IMR-90 (cell line): ENCODE measurements around the gene CAPN9. TPM values are rescaled to one million over a fixed set of nuclear protein-coding genes. Genes with fewer than 3 reads are reported as not detected.

Experiments used
- ATAC-seq: fragments of 200-7000 bp; cut with Tn5 transposase; 2 replicates; pipeline ENCODE4 v1.9.1; 2020; ENCODE audit warnings: low read depth, mild to moderate bottlenecking, moderate library complexity
- BruUV-seq: library from RNA; stranded (reverse); fragments of 400-500 nt; replicated peaks from 2 replicates; lab custom pipeline; 2021; lab: Mats Ljungman, UMichigan
- CTCF ChIA-PET: fragments of 300-600 bp; formaldehyde crosslinking; extraction: SDS; loops from one replicate; lab custom pipeline; 2021; ENCODE audit warnings: antibody characterized with exemption; lab: Yijun Ruan, JAX
- POLR2A ChIA-PET: fragments of 300-600 bp; sonication (Branson Sonifier 250); formaldehyde crosslinking; loops from one replicate; lab custom pipeline; 2022; ENCODE audit warnings: antibody characterized with exemption; ENCODE audit not compliant: unreplicated experiment; lab: Charles Lee
- DNase-seq: peaks from one replicate; pipeline ENCODE4 v3.0.0; 2013
- H2AFZ ChIP-seq: replicated peaks from 2 replicates; pipeline ENCODE3; 2013; ENCODE audit warnings: low read length, mild to moderate bottlenecking; ENCODE audit not compliant: poor library complexity
- H2AK5ac ChIP-seq: 2 replicates; pipeline ENCODE4 v1.6.1; 2013; ENCODE audit warnings: low read depth, low read length, inconsistent platforms
- H2AK9ac ChIP-seq: replicated peaks from 2 replicates; pipeline ENCODE3; 2013; ENCODE audit warnings: mild to moderate bottlenecking, low read depth, low read length, moderate library complexity; ENCODE audit not compliant: poor library complexity
- H2BK120ac ChIP-seq: 2 replicates; pipeline ENCODE4 v1.6.1; 2013; ENCODE audit warnings: low read depth, low read length, inconsistent platforms
- H2BK15ac ChIP-seq: 3 replicates; pipeline ENCODE4 v1.6.1; 2013; ENCODE audit warnings: low read depth, low read length, inconsistent platforms
- H2BK20ac ChIP-seq: 2 replicates; pipeline ENCODE4 v1.6.1; 2013; ENCODE audit warnings: low read depth, mild to moderate bottlenecking, inconsistent platforms, low read length, moderate library complexity
- H2BK5ac ChIP-seq: 2 replicates; pipeline ENCODE4 v1.6.1; 2013; ENCODE audit warnings: mild to moderate bottlenecking, low read depth, low read length, inconsistent platforms; ENCODE audit not compliant: poor library complexity, severe bottlenecking
- H3K14ac ChIP-seq: replicated peaks from 2 replicates; pipeline ENCODE4 v1.6.1; 2013; ENCODE audit warnings: low read depth, low read length, inconsistent platforms
- H3K18ac ChIP-seq: 2 replicates; pipeline ENCODE4 v1.6.1; 2013; ENCODE audit warnings: low read depth, low read length, control low read depth
- H3K23ac ChIP-seq: 2 replicates; pipeline ENCODE4 v1.6.1; 2013; ENCODE audit warnings: low read depth, low read length, inconsistent platforms
- H3K27ac ChIP-seq: 2 replicates; pipeline ENCODE4 v1.5.1; 2013; ENCODE audit warnings: mild to moderate bottlenecking, control low read depth, low read length; ENCODE audit not compliant: insufficient read depth
- H3K27me3 ChIP-seq: 2 replicates; pipeline ENCODE4 v1.6.1; 2013; ENCODE audit warnings: low read length; ENCODE audit not compliant: control insufficient read depth, insufficient read depth
- H3K36me3 ChIP-seq: 2 replicates; pipeline ENCODE4 v1.6.1; 2013; ENCODE audit warnings: low read length, mixed read lengths; ENCODE audit not compliant: control insufficient read depth, insufficient read depth
- H3K4ac ChIP-seq: 2 replicates; pipeline ENCODE4 v1.6.1; 2013; ENCODE audit warnings: low read depth, low read length, inconsistent platforms
- H3K4me1 ChIP-seq: 2 replicates; pipeline ENCODE4 v1.6.1; 2013; ENCODE audit warnings: low read length, mixed read lengths; ENCODE audit not compliant: control insufficient read depth, insufficient read depth
- H3K4me2 ChIP-seq: 2 replicates; pipeline ENCODE4 v1.6.1; 2013; ENCODE audit warnings: low read depth, mild to moderate bottlenecking, control low read depth, low read length, moderate library complexity
- H3K4me3 ChIP-seq: 2 replicates; pipeline ENCODE4 v1.5.1; 2013; ENCODE audit warnings: low read depth, mild to moderate bottlenecking, control low read depth, low read length, moderate library complexity; ENCODE audit not compliant: insufficient read depth
- H3K56ac ChIP-seq: 2 replicates; pipeline ENCODE4 v1.6.1; 2013; ENCODE audit warnings: low read length, inconsistent platforms; ENCODE audit not compliant: insufficient read depth; ENCODE audit errors: extremely low read depth
- H3K79me1 ChIP-seq, 2 experiments: 2 replicates each; pipeline ENCODE4 v1.6.1; 2013; ENCODE audit warnings: low read length in 2 of 2, inconsistent platforms in 1 of 2, low read depth in 1 of 2
- H3K9ac ChIP-seq: 2 replicates; pipeline ENCODE4 v1.6.1; 2013; ENCODE audit warnings: low read depth, low read length, control low read depth
- H3K9me1 ChIP-seq: 2 replicates; pipeline ENCODE4 v1.6.1; 2013; ENCODE audit warnings: low read length, inconsistent platforms; ENCODE audit not compliant: insufficient read depth
- H3K9me3 ChIP-seq: 2 replicates; pipeline ENCODE4 v1.6.1; 2013; ENCODE audit warnings: low read length; ENCODE audit not compliant: control insufficient read depth, insufficient read depth
- H4K20me1 ChIP-seq: 2 replicates; pipeline ENCODE4 v1.6.1; 2013; ENCODE audit warnings: low read length, inconsistent platforms; ENCODE audit not compliant: insufficient read depth
- H4K5ac ChIP-seq: 2 replicates; pipeline ENCODE4 v1.6.1; 2013; ENCODE audit warnings: mild to moderate bottlenecking, low read depth, low read length, control low read depth
- H4K8ac ChIP-seq, 2 experiments: 2 replicates each; pipeline ENCODE4 v1.6.1; 2013; ENCODE audit warnings: low read depth in 2 of 2, low read length in 2 of 2, control low read depth in 1 of 2, inconsistent platforms in 1 of 2
- H4K91ac ChIP-seq: 2 replicates; pipeline ENCODE4 v1.6.1; 2013; ENCODE audit warnings: low read depth, low read length, inconsistent platforms; ENCODE audit not compliant: insufficient read depth
- BHLHE40 ChIP-seq: fragments of 150-350 bp; IDR thresholded peaks from 2 replicates; pipeline ENCODE4 v1.6.1; 2016; ENCODE audit warnings: mild to moderate bottlenecking, low read depth, low read length
- CEBPB ChIP-seq: IDR thresholded peaks from 2 replicates; pipeline ENCODE4 v1.6.1; 2012; ENCODE audit warnings: low read depth, low read length, improper control_type of control experiment
- CHD1 ChIP-seq: IDR thresholded peaks from 2 replicates; pipeline ENCODE4 v1.6.1; 2012; ENCODE audit warnings: low read depth, low read length, improper control_type of control experiment
- CTCF ChIP-seq: conservative IDR thresholded peaks from 2 replicates; pipeline ENCODE4 v1.5.1; 2012; ENCODE audit warnings: mild to moderate bottlenecking, low read depth, low read length, improper control_type of control experiment
- FOS ChIP-seq: fragments of 150-350 bp; IDR thresholded peaks from 2 replicates; pipeline ENCODE4 v1.6.1; 2016; ENCODE audit warnings: low read depth, low read length
- MAFK ChIP-seq: IDR thresholded peaks from 2 replicates; pipeline ENCODE4 v1.6.1; 2012; ENCODE audit warnings: low read depth, low read length, improper control_type of control experiment
- MAZ ChIP-seq: IDR thresholded peaks from 2 replicates; pipeline ENCODE4 v1.6.1; 2012; ENCODE audit warnings: low read depth, mild to moderate bottlenecking, low read length, improper control_type of control experiment, moderate library complexity, borderline replicate concordance
- MXI1 ChIP-seq: IDR thresholded peaks from 2 replicates; pipeline ENCODE4 v1.6.1; 2012; ENCODE audit warnings: low read depth, mild to moderate bottlenecking, low read length, moderate library complexity, borderline replicate concordance
- NFE2L2 ChIP-seq: fragments of 150-350 bp; IDR thresholded peaks from 2 replicates; pipeline ENCODE4 v1.6.1; 2016; ENCODE audit warnings: low read depth, mild to moderate bottlenecking, low read length
- POLR2A ChIP-seq: IDR thresholded peaks from 2 replicates; pipeline ENCODE4 v1.6.1; 2012; ENCODE audit warnings: mild to moderate bottlenecking, low read depth, low read length
- RAD21 ChIP-seq: IDR thresholded peaks from 2 replicates; pipeline ENCODE4 v1.6.1; 2012; ENCODE audit warnings: low read length, improper control_type of control experiment
- RCOR1 ChIP-seq: IDR thresholded peaks from 2 replicates; pipeline ENCODE4 v1.6.1; 2012; ENCODE audit warnings: mild to moderate bottlenecking, low read length, improper control_type of control experiment; ENCODE audit not compliant: insufficient replicate concordance
- RFX5 ChIP-seq: IDR thresholded peaks from 2 replicates; pipeline ENCODE4 v1.8.0; 2012; ENCODE audit warnings: low read depth, mild to moderate bottlenecking, low read length, moderate library complexity
- SMC3 ChIP-seq: fragments of 150-350 bp; IDR thresholded peaks from 2 replicates; pipeline ENCODE4 v1.6.1; 2016; ENCODE audit warnings: low read depth, mild to moderate bottlenecking, antibody characterized with exemption, low read length, moderate library complexity
- USF2 ChIP-seq: fragments of 150-350 bp; IDR thresholded peaks from 2 replicates; pipeline ENCODE4 v1.6.1; 2017; ENCODE audit warnings: mild to moderate bottlenecking, antibody characterized with exemption, low read length, low read depth
- WGBS, 2 experiments: methylation state at CpG; one replicate each; pipeline versions ENCODE4 v1.1.5 to v1.1.7; 2013; ENCODE audit warnings: missing lambda C conversion rate in 2 of 2; ENCODE audit not compliant: insufficient read length in 1 of 2; ENCODE audit errors: extremely low coverage in 2 of 2; 5-methylcytosine and 5-hydroxymethylcytosine counted together
- dilution Hi-C: fragments of 300-500 bp; cut with HindIII; formaldehyde crosslinking; loops from one replicate; pipeline ENCODE4 v1.14.3; 2018; ENCODE audit warnings: low sequenced_read_pairs; ENCODE audit not compliant: unreplicated experiment
- in situ Hi-C: fragments of 300-500 bp; cut with MboI; formaldehyde crosslinking; loops from 3 replicates; pipeline ENCODE4 v1.14.3; 2019; ENCODE audit warnings: low sequenced_read_pairs, inconsistent platforms, mixed read lengths
- intact Hi-C: fragments of 100-400 bp; cut with micrococcal nuclease; formaldehyde crosslinking; loops from 2 replicates; pipeline ENCODE4 v1.10.0; 2022
- polyA plus RNA-seq, 3 experiments: library from polyadenylated mRNA; depleted of rRNA; stranded (reverse); fragments of >200 nt; gene quantifications; 2 replicates each; pipeline ENCODE4 v1.2.3, GENCODE V29; 2012; ENCODE audit warnings: low replicate concordance in 1 of 3
- total RNA-seq: library from RNA; depleted of rRNA; stranded (reverse); fragments of >200 nt; gene quantifications from 2 replicates; pipeline ENCODE4 v1.2.3, GENCODE V29; 2012
- TF ChIP-seq, protein P1 (sequence below): fragments of 150-350 bp; IDR thresholded peaks from 2 replicates; pipeline ENCODE4 v1.6.1; 2016; ENCODE audit warnings: low read depth, mild to moderate bottlenecking, low read length, moderate library complexity, borderline replicate concordance

CAPN9 gene
- total and polyA plus RNA-seq, 2 of the 4 experiments (the other 2 are of a cell fraction): not detected

GRCh38 chr1:230739564-230740290 is 7.5 kb upstream of the CAPN9 start:
- CTCF ChIA-PET: no interaction called here
- WGBS, 2 experiments: 92% methylated on average over 3 of the region's 12 CpGs; no CpG with 5 or more reads in 1 of the 2 experiments
- no peaks in the 10 kb centered on the region for H4K20me1 ChIP-seq
- no peak overlapping the region for H3K23ac ChIP-seq
- no peak overlapping the region for H2BK120ac ChIP-seq
- no peak overlapping the region for H4K8ac ChIP-seq
- TF ChIP-seq USF2 (no peak), FOS (no peak), MXI1 (no peak), POLR2A (no peak), SMC3 (no peak), MAZ (no peak), CTCF (no peak), RAD21 (no peak), CEBPB (no peak), BHLHE40 (no peak), RFX5 (no peak), CHD1 (no peak), NFE2L2 (no peak), RCOR1 (no peak), MAFK (no peak)
- TF ChIP-seq, protein P1, sequence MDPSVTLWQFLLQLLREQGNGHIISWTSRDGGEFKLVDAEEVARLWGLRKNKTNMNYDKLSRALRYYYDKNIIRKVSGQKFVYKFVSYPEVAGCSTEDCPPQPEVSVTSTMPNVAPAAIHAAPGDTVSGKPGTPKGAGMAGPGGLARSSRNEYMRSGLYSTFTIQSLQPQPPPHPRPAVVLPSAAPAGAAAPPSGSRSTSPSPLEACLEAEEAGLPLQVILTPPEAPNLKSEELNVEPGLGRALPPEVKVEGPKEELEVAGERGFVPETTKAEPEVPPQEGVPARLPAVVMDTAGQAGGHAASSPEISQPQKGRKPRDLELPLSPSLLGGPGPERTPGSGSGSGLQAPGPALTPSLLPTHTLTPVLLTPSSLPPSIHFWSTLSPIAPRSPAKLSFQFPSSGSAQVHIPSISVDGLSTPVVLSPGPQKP: no peak
- H3K9ac ChIP-seq: no peak overlapping the region
- POLR2A ChIA-PET: no interaction called here
- H3K9me3 ChIP-seq: no peaks in the 10 kb centered on the region
- no peak overlapping the region for H3K56ac ChIP-seq
- no peak overlapping the region for H2BK5ac ChIP-seq
- BruUV-seq: no TSS peak
- H3K14ac ChIP-seq: no peak overlapping the region
- H3K27me3 ChIP-seq: peaks cover 6% of the 10 kb centered on the region
- no peak overlapping the region for H2BK20ac ChIP-seq
- intact Hi-C loops: no loop called here
- H4K91ac ChIP-seq: no peak overlapping the region
- H4K5ac ChIP-seq: no peak overlapping the region
- DNase-seq (no peak), ATAC-seq (no peak)
- peaks cover 6% of the 10 kb centered on the region; the same call in 1 of the 2 replicates for H3K4me1 ChIP-seq
- H3K18ac ChIP-seq: no peak overlapping the region
- H3K4me2 ChIP-seq: no peak overlapping the region
- no peak overlapping the region for H2BK15ac ChIP-seq
- no peaks in the 10 kb centered on the region for H3K79me1 ChIP-seq
- in situ Hi-C loops: no loop called here
- dilution Hi-C loops: no loop called here
- H3K27ac ChIP-seq: no peak overlapping the region
- no peaks in the 10 kb centered on the region for H3K9me1 ChIP-seq
- no peaks in the 10 kb centered on the region for H3K36me3 ChIP-seq
- H2AK5ac ChIP-seq: no peak overlapping the region
- no peak overlapping the region for H2AFZ ChIP-seq
- H3K4ac ChIP-seq: no peak overlapping the region
- no peak overlapping the region for H3K4me3 ChIP-seq
- no peak overlapping the region for H2AK9ac ChIP-seq
